Measurements from ENCODE around the gene PGM2.

PGM2 gene

DNA sequence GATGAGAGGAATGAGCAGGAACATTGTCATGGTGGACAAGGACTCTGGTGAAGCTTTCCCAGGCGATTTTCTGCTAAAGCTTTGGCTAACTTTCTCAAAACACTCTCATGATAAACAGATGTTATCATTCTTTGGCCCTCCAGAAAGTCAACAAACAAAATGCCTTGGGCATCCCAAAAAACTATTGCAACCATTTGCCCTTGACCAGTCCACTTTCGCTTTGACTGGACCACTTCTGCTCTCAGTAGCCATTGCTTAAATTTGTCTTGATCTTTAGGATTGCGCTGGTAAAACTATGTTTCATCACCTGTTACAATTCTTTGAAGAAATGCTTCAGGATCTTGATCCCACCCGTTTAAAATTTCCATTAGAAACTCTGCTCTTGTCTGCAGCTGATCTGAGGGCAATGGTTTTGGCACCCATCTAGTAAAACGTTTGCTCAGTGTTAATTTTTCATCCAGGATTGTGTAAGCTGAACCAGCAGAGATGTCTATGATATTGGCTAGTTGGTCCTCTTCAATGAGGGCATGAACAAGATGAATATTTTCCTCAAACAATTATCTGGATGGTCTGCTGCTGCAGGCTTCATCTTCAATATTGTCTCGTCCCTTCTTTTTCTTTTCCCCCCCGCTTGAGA, 79.2 kb downstream of the PGM2 start:
- Histone ChIP-seq H3K36me3 (replicated peaks; ENCODE audit: insufficient read depth, low read length) (peaks cover 3% of the 10 kb centered on the region; the same call in 1 of the 2 replicates), H3K9me2 (replicated peaks; ENCODE audit: insufficient read depth, low read length) (no peaks in the 10 kb centered on the region)

GRCh38 chr4:37908488-37909331, 82.2 kb downstream of the PGM2 start:
- Histone ChIP-seq H3K9ac (ENCODE audit: low read length) (no peak overlapping the region), H3K9me3 (replicated peaks; ENCODE audit: insufficient read depth, low read length) (no peaks in the 10 kb centered on the region), H2AFZ (ENCODE audit: low read length) (no peak overlapping the region), H3K36me3 (replicated peaks; ENCODE audit: insufficient read depth, low read length) (no peaks in the 10 kb centered on the region), H3K4me2 (ENCODE audit: low read depth, low read length) (no peak overlapping the region), H3K4me1 (ENCODE audit: low read length) (no peaks in the 10 kb centered on the region), H3K27ac (ENCODE audit: low read length) (no peak overlapping the region), H3K27me3 (replicated peaks; ENCODE audit: insufficient read depth, low read length) (no peaks in the 10 kb centered on the region), H3K4me3 (ENCODE audit: low read length) (no peak overlapping the region), H4K20me1 (ENCODE audit: insufficient read depth, low read length) (no peaks in the 10 kb centered on the region), H3K9me2 (replicated peaks; ENCODE audit: insufficient read depth, low read length) (no peaks in the 10 kb centered on the region), H3F3A (ENCODE audit: insufficient read depth, low read length) (no peaks in the 10 kb centered on the region), H3K79me2 (ENCODE audit: low read length) (peaks cover 79% of the 10 kb centered on the region)
- no peak for DNase-seq
- TF ChIP-seq EZH2 (optimal IDR thresholded peaks at IDR 0.05; ENCODE audit: low read depth, low read length) (no peak), EZH2phosphoT487 (IDR thresholded peaks at IDR 0.05; ENCODE audit: low read length) (no peak), CTCF (IDR thresholded peaks at IDR 0.05; ENCODE audit: low read length) (no peak)

More for the DNA sequence above, 79.2 kb downstream of the PGM2 start:
- Histone ChIP-seq H3K9me3 (replicated peaks; ENCODE audit: insufficient read depth, low read length) (no peaks in the 10 kb centered on the region), H3K79me2 (ENCODE audit: low read length) (peaks cover 77% of the 10 kb centered on the region), H4K20me1 (ENCODE audit: insufficient read depth, low read length) (no peaks in the 10 kb centered on the region), H3K4me3 (ENCODE audit: low read length) (no peak overlapping the region), H3K4me1 (ENCODE audit: low read length) (no peaks in the 10 kb centered on the region), H3K9ac (ENCODE audit: low read length) (no peak overlapping the region), H3K27ac (ENCODE audit: low read length) (no peak overlapping the region), H3F3A (ENCODE audit: insufficient read depth, low read length) (no peaks in the 10 kb centered on the region), H3K27me3 (replicated peaks; ENCODE audit: insufficient read depth, low read length) (no peaks in the 10 kb centered on the region), H3K4me2 (ENCODE audit: low read depth, low read length) (no peak overlapping the region), H2AFZ (ENCODE audit: low read length) (no peak overlapping the region)
- no peak for DNase-seq
- TF ChIP-seq EZH2 (optimal IDR thresholded peaks at IDR 0.05; ENCODE audit: low read depth, low read length) (no peak), EZH2phosphoT487 (IDR thresholded peaks at IDR 0.05; ENCODE audit: low read length) (no peak), CTCF (IDR thresholded peaks at IDR 0.05; ENCODE audit: low read length) (no peak)

- Histone ChIP-seq H3K9me2 (replicated peaks; ENCODE audit: insufficient read depth, low read length) (no peaks in the 10 kb centered on the region), H3K79me2 (ENCODE audit: low read length) (peaks cover 74% of the 10 kb centered on the region), H3K4me1 (ENCODE audit: low read length) (no peaks in the 10 kb centered on the region), H3K27me3 (replicated peaks; ENCODE audit: insufficient read depth, low read length) (no peaks in the 10 kb centered on the region), H3K4me3 (ENCODE audit: low read length) (no peak overlapping the region), H4K20me1 (ENCODE audit: insufficient read depth, low read length) (no peaks in the 10 kb centered on the region), H3K27ac (ENCODE audit: low read length) (no peak overlapping the region), H3K36me3 (replicated peaks; ENCODE audit: insufficient read depth, low read length) (no peaks in the 10 kb centered on the region), H3K9me3 (replicated peaks; ENCODE audit: insufficient read depth, low read length) (no peaks in the 10 kb centered on the region), H2AFZ (ENCODE audit: low read length) (no peak overlapping the region), H3K9ac (ENCODE audit: low read length) (no peak overlapping the region), H3F3A (ENCODE audit: insufficient read depth, low read length) (no peaks in the 10 kb centered on the region), H3K4me2 (ENCODE audit: low read depth, low read length) (no peak overlapping the region)
- DNase-seq, result no peak
- TF ChIP-seq CTCF (IDR thresholded peaks at IDR 0.05; ENCODE audit: low read length) (no peak), EZH2 (optimal IDR thresholded peaks at IDR 0.05; ENCODE audit: low read depth, low read length) (no peak), EZH2phosphoT487 (IDR thresholded peaks at IDR 0.05; ENCODE audit: low read length) (no peak)
These were observed 83.0 kb downstream of the PGM2 start for GRCh38 chr4:37909332-37910090.

Measured in MM.1S (cell line).